ENCODE measurements around the gene TNIP1.

TNIP1 gene

GRCh38 chr5:151063142-151063989, 17.5 kb downstream of the TNIP1 start:
- no peak for DNase-seq (ENCODE audit: low read depth)

GRCh38 chr5:151062405-151063141, 18.3 kb downstream of the TNIP1 start:
- DNase-seq (ENCODE audit: low read depth), result no peak

GRCh38 chr5:151060742-151061141, 20.1 kb downstream of the TNIP1 start:
- no peak for DNase-seq (ENCODE audit: low read depth)

GRCh38 chr5:151058891-151059489, 21.8 kb downstream of the TNIP1 start:
- no peak for DNase-seq (ENCODE audit: low read depth)

- DNase-seq (ENCODE audit: low read depth), result no peak
These were observed 22.5 kb downstream of the TNIP1 start for GRCh38 chr5:151058301-151058700.

GRCh38 chr5:151056379-151057325, 24.2 kb downstream of the TNIP1 start:
- DNase-seq (ENCODE audit: low read depth), result no peak

GRCh38 chr5:151055336-151055735, 25.5 kb downstream of the TNIP1 start:
- no peak for DNase-seq (ENCODE audit: low read depth)

GRCh38 chr5:151054709-151055108, 26.1 kb downstream of the TNIP1 start:
- DNase-seq (ENCODE audit: low read depth), result no peak

GRCh38 chr5:151053796-151054462, 26.9 kb downstream of the TNIP1 start:
- DNase-seq (ENCODE audit: low read depth), result no peak

GRCh38 chr5:151052836-151053235, 28.0 kb downstream of the TNIP1 start:
- no peak for DNase-seq (ENCODE audit: low read depth)

- no peak for DNase-seq (ENCODE audit: low read depth)
These were observed 28.8 kb downstream of the TNIP1 start for GRCh38 chr5:151051931-151052608.

- DNase-seq (ENCODE audit: low read depth), result no peak
These were observed 29.5 kb downstream of the TNIP1 start for GRCh38 chr5:151051066-151051930.

- no peak for DNase-seq (ENCODE audit: low read depth)
These were observed 32.3 kb downstream of the TNIP1 start for GRCh38 chr5:151048526-151048925.

- no peak for DNase-seq (ENCODE audit: low read depth)
These were observed 32.9 kb downstream of the TNIP1 start for GRCh38 chr5:151047814-151048425.

- DNase-seq (ENCODE audit: low read depth), result no peak
These were observed 38.3 kb downstream of the TNIP1 start for GRCh38 chr5:151042453-151043093.

GRCh38 chr5:151041577-151042268, 39.1 kb downstream of the TNIP1 start:
- DNase-seq (ENCODE audit: low read depth), result no peak

GRCh38 chr5:151040211-151040747, 40.6 kb downstream of the TNIP1 start:
- peak; percentile 61 for DNase-seq (ENCODE audit: low read depth)

- DNase-seq (ENCODE audit: low read depth), result no peak
These were observed 41.2 kb downstream of the TNIP1 start for GRCh38 chr5:151039665-151040064.

Data from HS-5 (cell line).